ENCODE measurements around the gene EID3.
"Not testable (repeated sequence)": the region's sequence is repeated elsewhere in the genome, so short reads cannot be mapped to it uniquely, and the experiment has no call there.

The EID3 gene

DNA sequence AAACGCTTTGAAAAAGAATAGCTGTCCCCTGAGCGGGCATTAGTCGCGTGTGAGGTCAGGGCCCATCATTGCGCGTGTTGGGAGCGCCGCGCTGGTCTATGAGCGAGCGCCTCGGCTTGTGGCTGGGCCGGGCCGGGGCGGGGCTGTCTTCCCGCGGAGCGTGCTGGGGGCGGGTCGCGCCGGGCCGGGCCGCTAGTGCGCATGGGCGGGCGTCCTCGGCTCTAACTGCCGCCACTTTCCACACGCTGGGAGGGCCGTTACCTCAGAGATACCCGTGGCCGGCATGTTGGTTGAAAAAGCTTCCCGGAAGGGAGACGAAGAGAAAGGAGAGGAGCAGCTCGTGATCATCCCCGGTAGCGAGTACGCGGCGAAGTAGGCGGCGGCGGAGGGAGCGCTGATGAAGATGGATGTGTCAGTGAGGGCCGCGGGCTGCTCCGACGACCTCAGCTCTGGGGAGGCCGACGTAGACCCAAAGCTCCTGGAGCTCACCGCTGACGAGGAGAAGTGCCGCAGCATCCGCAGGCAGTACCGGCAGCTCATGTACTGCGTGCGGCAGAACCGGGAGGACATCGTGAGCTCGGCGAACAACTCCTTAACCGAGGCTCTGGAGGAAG lies at the start of gene EID3:
Gene EID3, plus strand, starts transcription at position 202 of the 614 bp plus-strand sequence. Its CDS starts 196 bp downstream, at position 398.
- no peak for DNase-seq

DNA sequence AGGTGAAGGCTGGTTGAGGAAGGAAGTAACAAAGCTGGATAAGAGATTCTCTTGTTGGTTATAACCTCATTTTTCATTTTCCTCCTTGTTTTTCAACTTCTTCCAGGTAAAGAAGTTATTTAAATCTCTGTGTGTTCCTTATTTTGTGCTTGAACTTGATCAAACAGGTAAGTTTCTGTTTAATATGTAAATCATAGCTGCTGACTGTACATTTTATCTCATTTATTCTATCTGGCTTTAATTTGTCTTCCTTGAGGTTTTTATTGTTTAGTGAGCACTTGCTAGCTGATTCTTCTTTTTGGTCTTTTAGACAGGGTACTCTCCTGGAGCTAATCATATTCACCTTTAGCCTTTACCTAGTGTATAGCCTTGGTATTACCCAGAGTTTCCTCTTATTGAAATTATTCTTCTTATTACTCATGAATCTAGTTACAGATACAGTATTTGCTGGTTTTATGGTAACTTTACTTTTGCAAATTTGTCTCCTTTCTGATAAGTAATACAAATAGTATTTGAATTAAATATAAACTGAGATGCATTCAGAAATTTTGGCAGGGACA lies 45.5 kb upstream of the EID3 start:
- no peak for DNase-seq

DNA sequence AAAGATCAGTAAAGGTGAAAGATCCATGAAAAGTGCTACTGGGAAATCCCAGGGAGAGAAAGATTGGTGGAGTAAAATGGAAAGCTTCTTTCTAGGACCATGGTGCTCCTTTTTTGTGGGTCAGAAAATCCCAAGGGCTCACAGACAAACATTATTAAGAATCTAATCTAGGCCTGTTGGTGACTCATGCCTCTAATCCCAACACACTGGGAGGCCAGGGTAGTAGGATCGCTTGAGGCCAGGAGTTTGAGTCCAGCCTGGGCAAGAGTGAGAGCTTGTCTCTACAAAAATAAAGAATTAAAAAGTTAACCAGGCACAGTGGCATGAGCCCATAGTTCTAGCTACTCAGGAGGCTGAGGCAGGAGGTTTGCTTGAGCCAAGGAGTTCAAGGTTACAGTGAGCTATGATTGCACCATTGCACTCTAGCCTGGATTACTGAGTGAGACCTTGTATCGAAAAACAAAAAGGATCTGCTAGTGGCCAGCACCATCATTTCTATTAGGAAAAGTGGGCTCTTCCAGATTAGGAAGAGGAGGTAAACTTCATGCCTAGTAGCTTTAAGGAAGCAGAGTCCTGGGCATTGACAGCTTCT lies 45.0 kb upstream of the EID3 start:
- no peak for DNase-seq

DNA sequence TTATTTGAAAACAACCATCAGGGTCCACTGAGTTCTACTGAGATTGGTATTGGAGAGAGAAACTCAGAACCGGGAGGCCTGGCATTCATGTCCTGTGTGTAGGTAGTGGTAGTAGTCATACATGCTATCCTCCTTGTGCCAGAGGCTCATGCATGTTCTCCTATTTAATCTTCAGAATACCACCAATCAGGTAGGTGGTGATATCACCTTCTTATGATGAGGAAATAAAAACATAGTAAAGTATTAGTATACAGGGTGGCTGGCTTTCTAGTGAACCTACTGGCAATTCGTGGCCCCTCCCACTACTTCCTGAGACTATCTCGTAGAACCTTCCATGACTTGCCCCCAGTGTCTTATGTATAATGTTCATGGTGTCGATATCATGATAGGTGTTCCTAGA lies 40.5 kb upstream of the EID3 start:
- no peak for DNase-seq

DNA sequence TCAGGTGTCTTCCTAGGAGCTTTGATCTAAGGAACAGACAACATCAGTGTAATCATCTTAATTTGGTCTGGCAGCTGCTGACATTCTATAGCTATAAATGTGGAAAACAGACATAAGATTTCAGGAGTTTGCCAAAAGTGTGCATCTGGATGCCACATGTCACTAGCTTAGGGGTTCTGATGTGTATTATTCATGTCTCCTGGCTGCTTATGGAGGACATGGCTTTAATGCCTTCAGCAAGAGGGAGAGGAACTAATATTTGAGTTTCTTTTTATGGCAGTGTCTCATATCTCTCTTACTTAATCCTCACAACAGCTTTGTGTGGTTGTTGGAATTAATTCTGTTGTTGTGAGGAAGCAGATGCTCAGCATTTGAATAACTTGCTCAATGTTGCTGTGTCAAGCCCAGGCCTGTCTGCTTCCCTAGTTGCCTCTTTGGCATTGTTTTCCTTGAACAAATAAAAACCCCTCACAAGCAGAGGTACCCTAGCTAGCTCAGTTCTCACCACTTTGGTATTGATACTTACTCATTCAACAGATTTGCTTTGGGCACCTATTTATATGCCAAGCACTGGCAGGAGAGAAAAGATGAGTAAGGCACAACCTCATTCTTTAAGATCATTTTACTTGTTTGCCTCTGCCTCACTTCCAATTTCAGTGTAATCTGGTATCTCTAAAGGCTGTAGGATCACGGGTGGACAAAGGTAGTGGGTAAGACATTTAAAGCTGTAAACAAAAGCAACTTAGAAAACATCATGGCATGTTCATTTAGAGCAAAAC lies 39.8 kb upstream of the EID3 start:
- no peak for DNase-seq

DNA sequence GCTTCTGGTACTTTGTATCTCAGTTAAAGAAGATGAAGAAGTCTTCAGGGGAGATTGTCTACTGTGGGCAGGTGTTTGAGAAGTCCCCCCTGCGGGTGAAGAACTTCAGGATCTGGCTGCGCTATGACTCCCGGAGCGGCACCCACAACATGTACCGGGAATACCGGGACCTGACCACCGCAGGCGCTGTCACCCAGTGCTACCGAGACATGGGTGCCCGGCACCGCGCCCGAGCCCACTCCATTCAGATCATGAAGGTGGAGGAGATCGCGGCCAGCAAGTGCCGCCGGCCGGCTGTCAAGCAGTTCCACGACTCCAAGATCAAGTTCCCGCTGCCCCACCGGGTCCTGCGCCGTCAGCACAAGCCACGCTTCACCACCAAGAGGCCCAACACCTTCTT lies 38.1 kb upstream of the EID3 start:
- not testable (repeated sequence) for DNase-seq

DNA sequence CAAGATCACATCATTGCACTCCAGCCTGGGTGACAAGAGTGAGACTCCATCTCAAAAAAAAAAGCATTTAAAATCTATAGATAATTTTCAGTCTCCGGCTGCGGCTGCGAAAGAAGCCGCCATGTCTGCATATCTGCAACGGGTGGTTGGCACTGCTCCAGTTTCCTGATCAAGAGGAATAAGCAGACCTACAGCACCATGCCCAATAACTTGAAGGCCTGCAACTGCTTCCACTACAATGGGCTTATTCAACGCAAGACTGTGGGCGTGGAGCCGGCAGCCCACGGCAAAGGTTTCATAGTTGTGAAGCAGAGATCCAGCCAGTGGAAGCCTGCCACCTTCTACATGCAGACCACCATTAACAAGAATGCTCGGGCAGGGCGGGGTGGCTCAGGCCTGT lies 30.6 kb upstream of the EID3 start:
- no peak for DNase-seq

DNA sequence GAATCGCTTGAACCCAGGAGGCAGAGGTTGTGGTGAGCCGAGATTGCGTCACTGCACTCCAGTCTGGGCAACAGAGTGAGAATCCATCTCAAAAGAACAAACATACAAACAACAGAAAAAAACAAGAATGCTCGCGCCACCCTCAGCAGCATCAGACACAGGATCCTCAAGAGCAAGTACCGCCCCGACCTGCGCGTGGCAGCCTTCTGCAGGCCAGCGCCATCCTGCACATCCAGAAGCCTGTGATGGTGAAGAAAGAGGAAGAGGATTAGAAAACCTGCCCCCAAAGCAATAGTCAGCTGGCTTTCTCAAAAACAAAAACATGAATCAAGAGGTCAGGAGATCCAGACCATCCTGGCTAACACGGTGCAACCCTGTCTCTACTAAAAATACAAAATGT lies 30.0 kb upstream of the EID3 start:
- DNase-seq = no peak

DNA sequence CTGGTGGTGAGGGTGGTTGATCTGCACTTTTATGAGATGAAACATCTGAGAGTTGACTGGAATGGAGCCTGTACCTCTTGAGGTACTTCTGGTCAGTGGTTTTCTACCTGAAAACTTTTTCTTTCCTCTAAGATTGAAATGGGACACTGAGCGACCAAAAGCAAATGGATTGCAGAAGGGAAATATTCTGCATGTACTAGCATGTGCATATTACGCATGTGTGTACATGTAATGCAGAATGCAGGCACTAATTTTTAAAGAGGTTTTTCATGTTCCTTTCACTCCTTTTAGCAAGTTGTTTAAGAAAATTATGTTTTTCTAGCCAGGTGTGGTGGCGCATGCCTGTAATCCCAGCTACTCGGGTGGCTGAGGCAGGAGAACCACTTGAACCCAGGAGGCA lies 28.7 kb upstream of the EID3 start:
- no peak for DNase-seq

DNA sequence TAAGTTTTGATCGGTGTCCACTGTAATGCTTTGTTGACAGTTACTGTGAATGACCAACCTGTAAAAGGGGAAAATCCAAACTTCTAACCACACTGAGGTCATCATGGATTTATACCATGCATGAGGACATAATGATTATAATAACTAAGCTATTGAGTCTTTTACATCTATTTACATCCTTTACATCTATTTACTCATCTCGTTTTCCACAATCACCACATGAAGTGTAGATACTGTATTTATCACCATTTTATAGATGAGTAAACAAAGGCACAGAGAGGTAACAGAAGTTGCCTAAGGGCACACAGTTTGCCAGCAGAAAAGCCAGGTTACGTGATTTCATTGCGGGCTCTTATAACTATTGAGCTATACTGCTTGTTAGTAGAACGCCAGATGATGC lies 27.9 kb upstream of the EID3 start:
- no peak for DNase-seq

DNA sequence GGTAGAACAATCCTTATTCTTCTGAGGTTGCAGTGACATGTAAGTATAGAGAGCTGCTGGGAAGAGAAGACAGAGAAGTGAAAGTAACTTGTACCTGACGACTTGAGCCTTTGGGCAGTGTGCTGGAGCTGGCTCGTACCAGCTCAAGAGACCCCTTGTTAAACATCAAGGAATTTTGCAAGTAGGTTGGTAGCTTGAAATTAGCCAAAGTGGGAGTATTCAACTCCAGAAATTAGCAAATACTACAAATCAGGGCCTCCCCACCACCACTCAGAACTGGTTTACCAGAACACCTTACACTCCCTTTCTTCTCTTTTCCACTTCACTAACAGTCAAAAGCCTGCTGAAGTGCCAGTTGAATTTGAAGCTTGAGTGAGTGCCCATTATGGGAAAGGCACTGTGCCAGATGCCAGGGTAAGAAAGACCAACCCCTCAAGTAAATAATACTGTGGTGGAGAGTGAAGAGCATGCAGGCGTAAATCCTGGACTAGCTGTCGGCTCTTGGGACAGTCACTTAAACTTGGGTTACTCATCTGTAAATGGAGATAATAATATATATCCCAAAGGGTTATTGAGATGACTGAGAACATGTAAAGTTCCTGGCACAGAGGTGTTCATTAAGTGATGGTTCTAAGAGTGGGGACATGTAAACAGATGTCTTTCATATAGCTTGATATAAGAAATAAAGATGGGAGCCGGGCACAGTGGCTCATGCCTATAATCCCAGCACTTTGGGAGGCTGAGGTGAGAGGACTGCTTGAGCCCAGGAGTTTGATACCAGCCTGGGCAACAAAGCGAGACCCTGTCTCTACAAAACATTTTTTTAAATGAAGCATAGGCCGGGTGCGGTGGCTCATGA lies 27.0 kb upstream of the EID3 start:
- no peak for DNase-seq

DNA sequence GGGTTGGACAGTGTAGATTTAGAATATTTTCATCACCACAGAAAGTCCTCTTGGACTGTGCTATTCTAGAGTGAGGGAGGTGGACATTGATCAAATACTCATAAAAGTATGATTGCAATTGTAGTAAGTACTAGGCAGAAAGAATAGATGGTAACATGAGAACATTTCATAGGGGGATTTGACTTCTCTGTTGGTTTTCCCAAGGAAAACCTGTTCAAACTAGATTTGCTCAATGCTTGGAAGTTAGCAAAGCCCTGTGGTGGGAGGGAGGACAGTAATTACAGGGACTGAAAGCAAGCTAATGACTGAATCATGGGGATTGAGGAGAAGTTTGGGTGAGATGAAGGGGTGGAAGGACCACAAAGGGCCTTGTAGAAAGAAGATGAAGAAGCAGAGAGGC lies 24.4 kb upstream of the EID3 start:
- no peak for DNase-seq

DNA sequence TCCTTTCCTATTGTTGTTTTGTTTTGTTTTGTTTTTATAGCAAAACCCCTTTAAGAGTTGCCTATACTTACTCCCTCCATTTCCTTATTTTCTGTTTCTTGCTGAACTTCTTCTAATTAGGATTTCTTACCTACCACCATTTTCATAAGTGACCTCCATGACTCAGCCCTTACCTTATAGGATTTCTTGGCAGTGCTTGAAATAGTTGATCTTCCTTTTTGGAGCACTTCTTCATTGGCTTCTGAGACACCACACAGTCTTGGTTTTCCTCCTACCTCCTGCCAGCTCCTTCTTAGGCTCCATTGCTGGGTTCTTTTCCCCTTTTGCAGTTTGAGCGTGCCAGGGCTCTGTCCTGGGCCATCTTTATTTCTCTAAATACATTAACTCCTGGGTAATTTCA lies 23.4 kb upstream of the EID3 start:
- DNase-seq = no peak

DNA sequence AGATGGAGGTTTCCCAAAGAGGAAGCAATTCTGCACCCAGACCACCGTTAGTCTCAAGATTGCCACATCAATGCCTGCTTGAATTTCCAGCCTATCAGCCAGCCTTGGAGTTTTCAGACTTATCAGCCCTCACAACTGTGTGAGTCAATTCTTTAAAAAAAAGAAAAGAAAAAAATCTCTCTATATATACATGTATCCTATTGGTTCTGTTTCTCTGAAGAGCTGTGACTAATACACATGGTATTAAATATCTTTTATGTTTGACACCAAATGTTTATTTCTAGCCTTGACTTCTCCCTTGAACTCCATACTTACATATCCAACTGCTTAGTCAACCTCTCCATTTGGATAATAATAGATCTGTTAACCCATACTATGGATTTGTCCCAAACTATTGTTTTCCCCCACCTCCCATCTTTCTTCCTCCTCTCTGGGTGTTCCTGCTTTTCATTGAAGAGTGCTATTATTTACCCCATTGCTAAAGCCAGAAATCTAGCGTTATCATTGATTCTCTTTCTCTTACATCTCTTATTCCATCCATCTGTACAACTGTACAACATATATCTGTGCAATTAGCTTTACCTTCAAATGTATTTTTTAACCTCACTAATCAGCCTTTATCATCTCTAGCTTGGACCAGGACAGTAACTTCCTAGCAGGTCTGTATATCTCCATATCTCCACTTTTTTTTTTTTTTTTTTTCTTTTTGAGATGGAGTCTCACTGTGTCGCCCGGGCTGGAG lies 22.7 kb upstream of the EID3 start:
- no peak for DNase-seq

DNA sequence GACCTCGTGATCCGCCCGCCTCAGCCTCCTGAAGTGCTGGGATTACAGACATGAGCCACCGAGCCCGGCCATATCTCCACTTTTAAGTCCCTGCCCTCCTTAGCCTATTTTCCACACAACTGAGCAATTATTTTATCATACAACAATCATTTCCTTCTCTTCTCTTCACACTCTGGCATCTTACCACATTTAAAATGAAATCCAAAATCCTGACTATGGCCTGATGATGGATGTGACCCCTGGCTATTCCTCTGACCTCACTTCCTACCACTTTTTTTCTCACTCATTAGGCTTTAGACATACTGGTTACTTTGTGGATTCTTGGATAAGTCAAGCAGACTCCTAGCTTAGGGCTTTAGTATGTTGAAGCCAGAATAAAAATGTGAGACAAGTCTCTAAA lies 21.9 kb upstream of the EID3 start:
- DNase-seq = no peak

DNA sequence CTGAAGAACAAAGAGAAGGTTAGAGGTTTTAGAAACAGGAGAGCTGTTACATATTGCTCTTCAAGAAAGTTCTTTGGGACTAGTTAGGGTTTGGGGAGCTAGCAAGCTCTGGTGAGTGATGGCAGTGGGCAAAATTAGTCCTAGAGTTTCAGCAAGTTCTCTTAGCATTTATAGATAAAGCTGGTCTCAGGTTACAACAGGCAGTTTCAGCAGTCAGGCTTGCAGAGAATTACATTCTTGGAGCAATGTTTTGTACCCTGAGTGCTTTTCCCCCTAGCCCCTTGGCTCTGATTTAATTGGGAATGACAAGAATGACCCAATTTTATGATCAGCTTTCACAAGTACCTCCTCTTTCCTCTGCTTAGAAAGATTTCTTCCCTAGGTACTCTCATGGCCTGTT lies 21.4 kb upstream of the EID3 start:
- no peak for DNase-seq

DNA sequence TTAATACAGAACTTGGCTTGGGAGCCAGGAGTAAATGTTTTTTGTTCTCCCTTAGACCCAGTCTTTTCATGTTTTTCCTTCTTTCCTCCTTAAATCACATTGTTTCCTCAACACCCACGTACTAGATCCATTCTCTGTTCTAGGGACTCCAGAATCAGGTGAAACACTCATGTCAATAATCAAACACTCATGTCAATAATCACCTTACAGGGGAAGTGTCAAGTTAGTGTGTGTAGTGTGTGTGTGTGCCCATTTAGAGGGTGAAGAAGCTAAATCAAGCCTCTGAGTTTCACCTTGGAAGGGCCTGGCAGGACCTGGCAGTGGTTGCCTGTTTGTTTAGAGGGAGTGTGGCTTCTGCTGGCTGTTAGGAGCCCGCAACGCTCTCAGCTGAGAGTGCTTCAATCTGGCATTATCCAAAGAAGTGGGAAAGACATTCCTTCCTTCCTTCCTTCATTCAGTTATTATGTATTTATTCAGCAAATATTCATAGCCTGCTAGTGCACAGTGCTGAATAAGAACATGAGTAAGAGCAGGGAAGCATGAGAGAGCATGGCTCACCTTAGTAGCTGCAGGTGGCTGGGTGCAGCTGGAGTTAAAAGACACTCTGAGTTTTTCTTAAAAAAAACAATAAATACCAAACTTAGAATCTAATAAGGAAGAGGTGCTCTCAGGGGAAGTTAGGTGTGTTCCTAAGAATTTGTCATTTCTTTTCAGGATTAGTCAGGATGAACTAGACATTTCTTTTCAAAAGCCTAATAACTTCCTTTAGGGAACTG lies 17.6 kb upstream of the EID3 start:
- DNase-seq = no peak

DNA sequence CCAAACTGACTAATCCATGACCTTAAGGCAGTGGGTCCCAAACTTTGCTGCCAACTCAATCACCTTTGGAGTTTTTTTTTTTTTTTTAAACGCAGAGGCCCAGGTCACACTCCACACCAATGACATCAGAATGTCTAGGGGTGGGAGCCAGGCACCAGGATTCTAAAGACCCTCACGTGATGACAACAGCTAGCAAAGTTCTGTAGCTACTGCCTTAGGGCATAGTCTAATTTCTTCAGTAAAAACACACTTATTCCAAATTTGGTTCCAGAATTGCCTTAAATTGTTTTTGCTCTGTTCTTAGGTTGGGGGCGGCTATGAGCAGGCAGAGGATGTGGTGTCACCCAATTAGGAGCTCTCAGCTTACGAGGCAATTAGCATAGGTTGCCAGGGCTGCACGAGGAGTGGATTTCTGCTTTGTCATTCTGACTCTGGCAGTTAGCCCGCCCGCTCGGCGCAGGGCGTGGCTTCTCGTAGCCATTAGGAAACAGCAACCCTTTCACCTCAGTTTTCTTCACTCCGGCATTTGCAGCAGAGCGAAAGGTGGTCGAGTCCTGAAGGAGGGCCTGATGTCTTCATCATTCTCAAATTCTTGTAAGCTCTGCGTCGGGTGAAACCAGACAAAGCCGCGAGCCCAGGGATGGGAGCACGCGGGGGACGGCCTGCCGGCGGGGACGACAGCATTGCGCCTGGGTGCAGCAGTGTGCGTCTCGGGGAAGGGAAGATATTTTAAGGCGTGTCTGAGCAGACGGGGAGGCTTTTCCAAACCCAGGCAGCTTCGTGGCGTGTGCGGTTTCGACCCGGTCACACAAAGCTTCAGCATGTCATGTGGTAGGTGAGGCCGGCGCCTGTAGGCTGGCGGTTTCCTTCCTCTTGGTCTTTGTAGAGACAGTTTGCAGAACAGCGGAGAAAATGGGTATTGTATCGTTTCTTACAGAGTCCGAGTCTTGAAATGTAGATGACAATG lies 16.7 kb upstream of the EID3 start:
- peak; percentile 93 for DNase-seq

DNA sequence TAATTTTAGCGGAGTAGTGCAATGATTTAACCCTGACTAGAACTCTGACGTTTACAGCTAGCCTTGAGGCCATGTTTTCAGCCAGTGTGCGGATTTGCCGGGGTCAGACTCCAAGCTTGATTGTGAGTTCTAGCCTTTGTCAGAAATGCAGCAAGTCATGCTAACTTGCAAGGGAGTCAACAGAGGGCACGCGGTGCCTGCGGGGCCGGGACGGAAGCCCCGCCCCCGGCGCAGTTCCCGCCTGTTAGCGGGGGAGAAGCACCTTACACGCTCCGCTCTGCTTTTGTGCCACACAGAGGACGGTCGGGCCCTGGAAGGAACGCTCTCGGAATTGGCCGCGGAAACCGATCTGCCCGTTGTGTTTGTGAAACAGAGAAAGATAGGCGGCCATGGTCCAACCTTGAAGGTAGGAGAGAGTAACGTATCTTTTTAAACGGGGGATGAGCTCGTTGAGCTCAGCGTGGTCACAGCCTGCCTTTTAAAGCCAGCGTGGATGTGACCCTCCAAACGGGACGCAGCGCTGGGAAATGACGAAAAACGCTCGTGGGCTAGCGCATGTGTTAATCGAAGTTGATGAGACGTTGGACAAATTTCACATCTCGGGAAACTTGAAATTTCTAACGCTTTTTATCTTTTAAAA lies 14.8 kb upstream of the EID3 start:
- DNase-seq = peak; percentile 73

DNA sequence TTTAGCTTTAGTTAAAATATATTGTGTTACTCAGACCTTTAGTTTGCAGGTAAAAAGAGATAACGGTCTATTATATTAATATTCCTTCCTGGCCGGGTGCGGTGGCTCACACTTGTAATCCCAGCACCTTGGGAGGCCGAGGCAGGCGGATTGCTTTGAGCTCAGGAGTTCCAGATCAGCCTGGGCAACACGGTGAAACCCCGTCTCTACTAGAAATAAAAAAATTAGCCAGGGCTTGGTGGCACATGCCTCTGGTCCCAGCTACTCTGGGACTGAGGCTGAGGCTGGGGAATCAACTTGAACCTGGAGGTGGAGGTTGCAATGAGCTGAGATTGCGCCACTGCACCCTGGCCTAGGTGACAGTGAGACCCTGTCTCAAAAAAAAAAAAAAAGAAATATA lies 13.2 kb upstream of the EID3 start:
- no peak for DNase-seq
